ENCODE data around the gene COPG1. TPM values are rescaled to one million over a fixed set of nuclear protein-coding genes. Genes with fewer than 3 reads are reported as not detected.

The COPG1 gene
- total and polyA plus RNA-seq, 2 donors (not counting 3 experiments of a cell fraction or from before 2014, with no cell fraction given) = 112 to 202 TPM

GRCh38 chr3:129305592-129306091, 56.2 kb downstream of the COPG1 start:
- Histone ChIP-seq H4K20me1 (replicated peaks; ENCODE audit: control insufficient read depth, extremely low read depth, insufficient read depth, low read length) (no peaks in the 10 kb centered on the region), H3K9ac (replicated peaks; ENCODE audit: extremely low read depth, insufficient read depth, low read length) (peak overlapping the region; percentile 26), H2AFZ (ENCODE audit: low read depth, low read length) (peak overlapping the region; percentile 43), H3K27me3 (ENCODE audit: control insufficient read depth in 2 of 2, insufficient read depth in 2 of 2, low read length in 2 of 2) (no peaks in the 10 kb centered on the region), H3K4me1 (ENCODE audit: control insufficient read depth, extremely low read depth, insufficient read depth, low read length) (peaks cover 11% of the 10 kb centered on the region), H3K9me3 (replicated peaks; ENCODE audit: control insufficient read depth, insufficient read depth, low read length) (no peaks in the 10 kb centered on the region), H3K9me1 (replicated peaks; ENCODE audit: control insufficient read depth, extremely low read depth, insufficient read depth, low read length) (no peaks in the 10 kb centered on the region), H3K36me3 (ENCODE audit: control insufficient read depth in 2 of 2, extremely low read depth in 1 of 2, insufficient read depth in 2 of 2, low read length in 2 of 2) (peaks cover 0 to 14% of the 10 kb centered on the region in 2 experiments), H3K4me2 (ENCODE audit: insufficient read depth, low read length) (peak overlapping the region; percentile 37), H3K27ac (ENCODE audit: insufficient read depth, low read depth, low read length) (peak overlapping the region; percentile 26), H3K4me3 (replicated peaks in 1 of 3; ENCODE audit: insufficient read depth in 1 of 3, low read depth in 1 of 3, low read length in 3 of 3) (peak overlapping the region in 2 of 3 experiments; percentile 0 to 13), H3K79me2 (ENCODE audit: control insufficient read depth, insufficient read depth, low read length) (no peaks in the 10 kb centered on the region)
- BruUV-seq (replicated peaks) = TSS peak; percentile 41
- peak; percentile 83 for DNase-seq (ENCODE audit: low read depth, low spot score)
- CTCF ChIA-PET = interaction anchor here (0.9 to 2.1 kb wide), 3 partner anchors 11 to 78 kb away, joined by 3 to 12 read pairs (median 3); a partner anchor contains a TSS
- POLR2A ChIA-PET = interaction anchor here (2.5 kb wide), 1 partner anchor 10 kb away, joined by 11 read pairs; a partner anchor contains a TSS
- peak; percentile 94 for FAIRE-seq
- dilution Hi-C loops (cut with MboI; ENCODE audit: extremely low pct_ligation_motif_present, low sequenced_read_pairs) = no loop called here
- intact Hi-C loops (cut with micrococcal nuclease) = loop anchor here (1.0 to 2.0 kb wide), 2 partner anchors 10 to 23 kb away; no protein-coding TSS in a partner anchor
- TF ChIP-seq EZH2 (IDR thresholded peaks at IDR 0.05; ENCODE audit: borderline replicate concordance, low read depth, low read length, severe bottlenecking) (no peak), GATA2 (IDR thresholded peaks at IDR 0.05; ENCODE audit: insufficient read depth, insufficient read length, low read depth, low read length) (no peak), MYC (IDR thresholded peaks at IDR 0.05; ENCODE audit: low read depth, low read length) (no peak)

- intact Hi-C loops (cut with micrococcal nuclease) (no loop called here), dilution Hi-C loops (cut with MboI; ENCODE audit: extremely low pct_ligation_motif_present, low sequenced_read_pairs) (no loop called here)
- Histone ChIP-seq H3K4me3 (replicated peaks in 1 of 3; ENCODE audit: insufficient read depth in 1 of 3, low read depth in 1 of 3, low read length in 3 of 3) (no peak overlapping the region), H3K9me3 (replicated peaks; ENCODE audit: control insufficient read depth, insufficient read depth, low read length) (no peaks in the 10 kb centered on the region), H3K4me2 (ENCODE audit: insufficient read depth, low read length) (no peak overlapping the region), H3K9ac (replicated peaks; ENCODE audit: extremely low read depth, insufficient read depth, low read length) (no peak overlapping the region), H3K9me1 (replicated peaks; ENCODE audit: control insufficient read depth, extremely low read depth, insufficient read depth, low read length) (no peaks in the 10 kb centered on the region), H3K4me1 (ENCODE audit: control insufficient read depth, extremely low read depth, insufficient read depth, low read length) (peaks cover 11% of the 10 kb centered on the region), H3K27me3 (ENCODE audit: control insufficient read depth in 2 of 2, insufficient read depth in 2 of 2, low read length in 2 of 2) (no peaks in the 10 kb centered on the region), H3K36me3 (ENCODE audit: control insufficient read depth in 2 of 2, extremely low read depth in 1 of 2, insufficient read depth in 2 of 2, low read length in 2 of 2) (peaks cover 0 to 6% of the 10 kb centered on the region in 2 experiments), H3K27ac (ENCODE audit: insufficient read depth, low read depth, low read length) (no peak overlapping the region), H3K79me2 (ENCODE audit: control insufficient read depth, insufficient read depth, low read length) (no peaks in the 10 kb centered on the region), H2AFZ (ENCODE audit: low read depth, low read length) (no peak overlapping the region), H4K20me1 (replicated peaks; ENCODE audit: control insufficient read depth, extremely low read depth, insufficient read depth, low read length) (no peaks in the 10 kb centered on the region)
- POLR2A ChIA-PET = no interaction called here
- BruUV-seq (replicated peaks) = no TSS peak
- DNase-seq (ENCODE audit: low read depth, low spot score) (no peak), FAIRE-seq (no peak)
- no peak for TF ChIP-seq POLR2A (IDR thresholded peaks at IDR 0.05; ENCODE audit: low read depth, low read length)
- no peak for TF ChIP-seq EZH2 (IDR thresholded peaks at IDR 0.05; ENCODE audit: borderline replicate concordance, low read depth, low read length, severe bottlenecking)
- TF ChIP-seq MAX (IDR thresholded peaks at IDR 0.05; ENCODE audit: insufficient read depth, insufficient read length) = no peak
- no peak for TF ChIP-seq POLR2AphosphoS5 (IDR thresholded peaks at IDR 0.05; ENCODE audit: insufficient read depth, low read depth, low read length)
- no peak for TF ChIP-seq GATA2 (IDR thresholded peaks at IDR 0.05; ENCODE audit: insufficient read depth, insufficient read length, low read depth, low read length)
- no peak for TF ChIP-seq CTCF (IDR thresholded peaks at IDR 0.05; ENCODE audit: extremely low read depth in 1 of 2, insufficient read depth in 1 of 2, low read depth in 1 of 2, low read length in 2 of 2)
- TF ChIP-seq MYC (IDR thresholded peaks at IDR 0.05; ENCODE audit: low read depth, low read length) = no peak
- TF ChIP-seq JUN (IDR thresholded peaks at IDR 0.05; ENCODE audit: borderline replicate concordance, insufficient read depth, insufficient read length, low read depth) = no peak
- TF ChIP-seq FOS (IDR thresholded peaks at IDR 0.05; ENCODE audit: borderline replicate concordance, insufficient read depth, low read length) = no peak
- CTCF ChIA-PET = no interaction called here
Observed at GRCh38 chr3:129308636-129309035, 59.2 kb downstream of the COPG1 start.
